GM12874 (cell line): ENCODE data around the gene TAS1R1.

Experiments
- CTCF ChIP-seq: IDR thresholded peaks from 2 replicates; pipeline ENCODE4 v1.5.1; 2011; ENCODE audit warnings: low read depth, mild to moderate bottlenecking, control low read depth, low read length, moderate library complexity; ENCODE audit not compliant: insufficient read depth

The TAS1R1 gene

GRCh38 chr1:6536291-6536690, 18.8 kb upstream of the TAS1R1 start:
- no peak for TF ChIP-seq CTCF

- TF ChIP-seq CTCF, result no peak
Measured at GRCh38 chr1:6538956-6539355, 16.2 kb upstream of the TAS1R1 start.

GRCh38 chr1:6544831-6545230, 10.3 kb upstream of the TAS1R1 start:
- TF ChIP-seq CTCF, result no peak

- TF ChIP-seq CTCF, result no peak
Measured at GRCh38 chr1:6545276-6546112, 9.6 kb upstream of the TAS1R1 start.

GRCh38 chr1:6546326-6546725, 8.8 kb upstream of the TAS1R1 start:
- TF ChIP-seq CTCF, result no peak

- TF ChIP-seq CTCF, result no peak
Measured at GRCh38 chr1:6547301-6547700, 7.8 kb upstream of the TAS1R1 start.

GRCh38 chr1:6554031-6554906, 838 bp upstream of the TAS1R1 start, which contains the start of gene NOL9:
Gene NOL9, minus strand, starts transcription at chr1:6554513. Its CDS starts 11 bp downstream, at chr1:6554502.
- peak; percentile 93 for TF ChIP-seq CTCF
